ENCODE data around the gene WSCD2. TPM values are rescaled to one million over a fixed set of nuclear protein-coding genes. Genes with fewer than 3 reads are reported as not detected.

WSCD2 gene
- total RNA-seq (2012; rRNA removed) (not detected in 2 replicates), polyA plus RNA-seq (2012; rRNA removed) (not detected in 2 replicates), Bru-seq, nascent RNA (not detected), BruChase-seq, experiment 1, labeled RNA remaining after a 6-hour chase (not detected), BruChase-seq, experiment 2, labeled RNA remaining after a 2-hour chase (not detected)
- polyA plus RNA-seq (2012; cell fraction: cytosol; rRNA removed), result not detected in 2 replicates
- not detected in 2 replicates for polyA plus RNA-seq (2012; cell fraction: nucleus; rRNA removed; ENCODE audit: low replicate concordance)
- long read RNA-seq, result 0 reads

GRCh38 chr12:108129017-108129812 is at the start of gene WSCD2:
Gene WSCD2 (plus strand): TSS chr12:108129288. CDS start chr12:108195833, 66,545 bp downstream.
- Histone ChIP-seq H2BK15ac (ENCODE audit: low read depth, low read length) (no peak within 1 kb of the TSS), H3K9me1 (ENCODE audit: insufficient read depth, low read length) (no peaks in the 10 kb centered on the region), H4K5ac (ENCODE audit: low read depth, low read length) (no peak within 1 kb of the TSS), H2BK20ac (ENCODE audit: low read depth, low read length) (no peak within 1 kb of the TSS), H3K79me1 (ENCODE audit: low read depth in 1 of 2, low read length in 2 of 2) (no peaks in the 10 kb centered on the region), H3K14ac (replicated peaks; ENCODE audit: low read depth, low read length) (no peak within 1 kb of the TSS), H2BK5ac (ENCODE audit: low read depth, low read length, poor library complexity, severe bottlenecking) (no peak within 1 kb of the TSS), H3K4me3 (ENCODE audit: insufficient read depth, low read depth, low read length) (no peak within 1 kb of the TSS), H2AK5ac (ENCODE audit: low read depth, low read length) (no peak within 1 kb of the TSS), H2BK120ac (ENCODE audit: low read depth, low read length) (no peak within 1 kb of the TSS), H3K4ac (ENCODE audit: low read depth, low read length) (no peak within 1 kb of the TSS), H4K8ac (ENCODE audit: low read depth in 2 of 2, low read length in 2 of 2) (no peak within 1 kb of the TSS), H3K56ac (ENCODE audit: extremely low read depth, insufficient read depth, low read length) (no peak within 1 kb of the TSS), H3K4me2 (ENCODE audit: low read depth, low read length) (no peak within 1 kb of the TSS), H3K23ac (ENCODE audit: low read depth, low read length) (no peak within 1 kb of the TSS), H3K36me3 (ENCODE audit: control insufficient read depth, insufficient read depth, low read length) (no peaks in the 10 kb centered on the region), H3K27ac (ENCODE audit: insufficient read depth, low read length) (no peak within 1 kb of the TSS), H3K27me3 (ENCODE audit: control insufficient read depth, insufficient read depth, low read length) (no peaks in the 10 kb centered on the region; the same call in 1 of the 2 replicates), H3K9ac (ENCODE audit: low read depth, low read length) (no peak within 1 kb of the TSS), H2AK9ac (replicated peaks; ENCODE audit: low read depth, low read length, poor library complexity) (no peak within 1 kb of the TSS), H2AFZ (replicated peaks; ENCODE audit: low read length, poor library complexity) (peak within 1 kb of the TSS; percentile 23), H3K4me1 (ENCODE audit: control insufficient read depth, insufficient read depth, low read length) (no peaks in the 10 kb centered on the region), H3K9me3 (ENCODE audit: control insufficient read depth, insufficient read depth, low read length) (no peaks in the 10 kb centered on the region), H4K91ac (ENCODE audit: insufficient read depth, low read depth, low read length) (no peak within 1 kb of the TSS), H3K18ac (ENCODE audit: low read depth, low read length) (no peak within 1 kb of the TSS), H4K20me1 (ENCODE audit: insufficient read depth, low read length) (no peaks in the 10 kb centered on the region)
- ATAC-seq (ENCODE audit: low read depth), result peak; percentile 49
- no peak for DNase-seq
- ChIA-PET CTCF (no interaction called here), POLR2A (ENCODE audit: unreplicated experiment) (no interaction called here)
- BruUV-seq (replicated peaks), result no TSS peak
- dilution Hi-C loops (cut with HindIII; ENCODE audit: low sequenced_read_pairs, unreplicated experiment), result no loop called here
- intact Hi-C loops (cut with micrococcal nuclease), result no loop called here
- in situ Hi-C loops (cut with MboI; ENCODE audit: low sequenced_read_pairs), result no loop called here
- WGBS, 2 experiments (ENCODE audit: extremely low coverage in 2 of 2, insufficient read length in 1 of 2), result 8% methylated on average over 25 of the region's 74 CpGs; no CpG with 5 or more reads in 1 of the 2 experiments
- TF ChIP-seq RAD21 (IDR thresholded peaks at IDR 0.05; ENCODE audit: low read length) (no peak), ELK1 (IDR thresholded peaks at IDR 0.05; ENCODE audit: borderline replicate concordance, low read depth, low read length) (no peak), MAFK (IDR thresholded peaks at IDR 0.05; ENCODE audit: low read depth, low read length) (no peak), BHLHE40 (IDR thresholded peaks at IDR 0.05; ENCODE audit: low read depth, low read length) (no peak), MAZ (IDR thresholded peaks at IDR 0.05; ENCODE audit: borderline replicate concordance, low read depth, low read length) (no peak), RFX5 (IDR thresholded peaks at IDR 0.05; ENCODE audit: low read depth, low read length) (no peak), FOS (IDR thresholded peaks at IDR 0.05; ENCODE audit: low read depth, low read length) (no peak), NFE2L2 (IDR thresholded peaks at IDR 0.05; ENCODE audit: low read depth, low read length) (no peak), MXI1 (IDR thresholded peaks at IDR 0.05; ENCODE audit: borderline replicate concordance, low read depth, low read length) (no peak), CTCF (conservative IDR thresholded peaks at IDR 0.05; ENCODE audit: low read depth, low read length) (no peak), POLR2A (IDR thresholded peaks at IDR 0.05; ENCODE audit: low read depth, low read length) (no peak), SMC3 (IDR thresholded peaks at IDR 0.05; ENCODE audit: low read depth, low read length) (no peak), CEBPB (IDR thresholded peaks at IDR 0.05; ENCODE audit: low read depth, low read length) (no peak), RCOR1 (IDR thresholded peaks at IDR 0.05; ENCODE audit: insufficient replicate concordance, low read length) (no peak)

All from IMR-90 (cell line).